Hepatocyte (in vitro differentiated cells): ENCODE results near the gene C11orf98. TPM values are rescaled to one million over a fixed set of nuclear protein-coding genes. Genes with fewer than 3 reads are reported as not detected.

Source experiments
- DNase-seq: peaks from one replicate; pipeline ENCODE4 v3.0.0-alpha.2; 2016; ENCODE audit warnings: low spot score
- H2AFZ ChIP-seq: fragments of 200-600 bp; sonication (generic); 2 replicates; pipeline ENCODE4 v1.6.0; 2016; ENCODE audit warnings: antibody characterized with exemption, mild to moderate bottlenecking
- H3K27ac ChIP-seq: fragments of 200-600 bp; sonication (generic); 2 replicates; pipeline ENCODE4 v1.5.1; 2016; ENCODE audit warnings: mild to moderate bottlenecking
- H3K27me3 ChIP-seq: fragments of 200-600 bp; sonication (generic); 2 replicates; pipeline ENCODE4 v1.6.1; 2016
- H3K36me3 ChIP-seq: fragments of 200-600 bp; sonication (generic); replicated peaks from 2 replicates; pipeline ENCODE4 v1.5.1; 2016; ENCODE audit warnings: low read depth; ENCODE audit not compliant: insufficient read depth
- H3K4me1 ChIP-seq: fragments of 200-600 bp; sonication (generic); 2 replicates; pipeline ENCODE4 v1.5.1; 2016; ENCODE audit warnings: mild to moderate bottlenecking, moderate library complexity; ENCODE audit not compliant: insufficient read depth
- H3K4me2 ChIP-seq: fragments of 200-600 bp; sonication (generic); 2 replicates; pipeline ENCODE4 v1.6.0; 2016
- H3K4me3 ChIP-seq: fragments of 200-600 bp; sonication (generic); 2 replicates; pipeline ENCODE4 v1.5.1; 2016; ENCODE audit warnings: mild to moderate bottlenecking
- H3K79me2 ChIP-seq: fragments of 200-600 bp; sonication (generic); 2 replicates; pipeline ENCODE4 v1.6.0; 2017; ENCODE audit warnings: mild to moderate bottlenecking
- H3K9me2 ChIP-seq: fragments of 200-600 bp; sonication (generic); replicated peaks from 2 replicates; pipeline ENCODE4 v1.6.0; 2017; ENCODE audit warnings: mild to moderate bottlenecking; ENCODE audit not compliant: insufficient read depth
- H3K9me3 ChIP-seq: fragments of 200-600 bp; sonication (generic); 2 replicates; pipeline ENCODE4 v1.5.1; 2016; ENCODE audit warnings: low read depth, mild to moderate bottlenecking
- H4K20me1 ChIP-seq: fragments of 200-600 bp; sonication (generic); 2 replicates; pipeline ENCODE4 v1.6.0; 2016; ENCODE audit warnings: mild to moderate bottlenecking; ENCODE audit not compliant: insufficient read depth, poor library complexity, severe bottlenecking
- EZH2 ChIP-seq: fragments of 200-600 bp; sonication (generic); IDR thresholded peaks from 2 replicates; pipeline ENCODE4 v1.6.1; 2016; ENCODE audit warnings: antibody characterized with exemption, mild to moderate bottlenecking, borderline replicate concordance
- EZH2phosphoT487 ChIP-seq: fragments of 200-600 bp; sonication (generic); IDR thresholded peaks from one replicate; pipeline ENCODE4 v1.6.1; 2018; ENCODE audit warnings: antibody characterized with exemption, mild to moderate bottlenecking, low read depth, moderate library complexity; ENCODE audit not compliant: unreplicated experiment, severe bottlenecking
- WGBS: methylation state at CpG from one replicate; pipeline ENCODE4 v1.1.6; 2016; ENCODE audit warnings: low lambda C conversion rate; ENCODE audit errors: missing lambda C conversion rate; 5-methylcytosine and 5-hydroxymethylcytosine counted together
- polyA plus RNA-seq: library from polyadenylated mRNA; unstranded; fragments of >200 nt; fragmentation: Nextera tagmentation; extraction: Ambion mirVana; gene quantifications from 2 replicates; pipeline ENCODE4 v1.2.1, GENCODE V29; 2016
- total RNA-seq: library from RNA; depleted of rRNA; stranded (reverse); fragments of >200 nt; gene quantifications from 2 replicates; pipeline ENCODE4 v1.2.3, GENCODE V29; 2014
- TF ChIP-seq, protein P1 (sequence below): fragments of 200-600 bp; sonication (generic); IDR thresholded peaks from 2 replicates; pipeline ENCODE4 v1.5.1; 2016; ENCODE audit warnings: antibody characterized with exemption, mild to moderate bottlenecking; ENCODE audit not compliant: poor library complexity

The C11orf98 gene
- total and polyA plus RNA-seq, 2 experiments from 2014 or later, result 80.4 to 116 TPM

GRCh38 chr11:62664405-62665074 is 470 bp downstream of the C11orf98 start:
- Histone ChIP-seq H3K27ac (peak overlapping the region; percentile 95), H2AFZ (peak overlapping the region; percentile 66), H3K27me3 (no peaks in the 10 kb centered on the region), H3K9me3 (no peaks in the 10 kb centered on the region), H3K4me1 (peaks cover 16% of the 10 kb centered on the region), H3K36me3 (no peaks in the 10 kb centered on the region), H3K9me2 (no peaks in the 10 kb centered on the region), H3K4me3 (peak overlapping the region; percentile 82), H3K79me2 (peaks cover 42% of the 10 kb centered on the region), H3K4me2 (peak overlapping the region; percentile 84), H4K20me1 (peaks cover 10% of the 10 kb centered on the region)
- no peak for TF ChIP-seq EZH2phosphoT487
- TF ChIP-seq, protein P1, sequence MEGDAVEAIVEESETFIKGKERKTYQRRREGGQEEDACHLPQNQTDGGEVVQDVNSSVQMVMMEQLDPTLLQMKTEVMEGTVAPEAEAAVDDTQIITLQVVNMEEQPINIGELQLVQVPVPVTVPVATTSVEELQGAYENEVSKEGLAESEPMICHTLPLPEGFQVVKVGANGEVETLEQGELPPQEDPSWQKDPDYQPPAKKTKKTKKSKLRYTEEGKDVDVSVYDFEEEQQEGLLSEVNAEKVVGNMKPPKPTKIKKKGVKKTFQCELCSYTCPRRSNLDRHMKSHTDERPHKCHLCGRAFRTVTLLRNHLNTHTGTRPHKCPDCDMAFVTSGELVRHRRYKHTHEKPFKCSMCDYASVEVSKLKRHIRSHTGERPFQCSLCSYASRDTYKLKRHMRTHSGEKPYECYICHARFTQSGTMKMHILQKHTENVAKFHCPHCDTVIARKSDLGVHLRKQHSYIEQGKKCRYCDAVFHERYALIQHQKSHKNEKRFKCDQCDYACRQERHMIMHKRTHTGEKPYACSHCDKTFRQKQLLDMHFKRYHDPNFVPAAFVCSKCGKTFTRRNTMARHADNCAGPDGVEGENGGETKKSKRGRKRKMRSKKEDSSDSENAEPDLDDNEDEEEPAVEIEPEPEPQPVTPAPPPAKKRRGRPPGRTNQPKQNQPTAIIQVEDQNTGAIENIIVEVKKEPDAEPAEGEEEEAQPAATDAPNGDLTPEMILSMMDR, result no peak
- TF ChIP-seq EZH2, result no peak
- DNase-seq, result peak; percentile 78
- 2% methylated on average over 36 of the region's 36 CpGs for WGBS

- Histone ChIP-seq H3K9me3 (no peaks in the 10 kb centered on the region), H3K36me3 (no peaks in the 10 kb centered on the region), H4K20me1 (no peaks in the 10 kb centered on the region), H3K79me2 (peaks cover 11% of the 10 kb centered on the region), H3K27me3 (no peaks in the 10 kb centered on the region), H3K4me3 (no peak overlapping the region), H3K9me2 (no peaks in the 10 kb centered on the region), H3K4me1 (no peaks in the 10 kb centered on the region), H2AFZ (no peak overlapping the region), H3K4me2 (no peak overlapping the region), H3K27ac (no peak overlapping the region)
- 81% methylated on average over 5 of the region's 5 CpGs for WGBS
- DNase-seq, result no peak
- TF ChIP-seq EZH2phosphoT487 (no peak), EZH2 (no peak)
- TF ChIP-seq, protein P1, result no peak
Observed at GRCh38 chr11:62656796-62657429, 8.1 kb downstream of the C11orf98 start.

GRCh38 chr11:62654297-62654696 is 10.7 kb downstream of the C11orf98 start:
- H2AFZ ChIP-seq, result no peak overlapping the region
- DNase-seq, result no peak
- no peaks in the 10 kb centered on the region for H3K36me3 ChIP-seq
- H3K4me2 ChIP-seq, result no peak overlapping the region
- H3K4me1 ChIP-seq, result no peaks in the 10 kb centered on the region
- peaks cover 27% of the 10 kb centered on the region for H3K79me2 ChIP-seq
- 93% methylated on average over 11 of the region's 11 CpGs for WGBS
- H4K20me1 ChIP-seq, result no peaks in the 10 kb centered on the region
- H3K9me3 ChIP-seq, result no peaks in the 10 kb centered on the region
- TF ChIP-seq EZH2phosphoT487, result no peak
- TF ChIP-seq, protein P1, result no peak
- TF ChIP-seq EZH2, result no peak
- H3K27ac ChIP-seq, result no peak overlapping the region
- H3K27me3 ChIP-seq, result no peaks in the 10 kb centered on the region
- no peaks in the 10 kb centered on the region for H3K9me2 ChIP-seq
- no peak overlapping the region for H3K4me3 ChIP-seq
